GM12874 (cell line): ENCODE results near the gene UQCC5.

Experiments used
- CTCF ChIP-seq: IDR thresholded peaks from 2 replicates; pipeline ENCODE4 v1.5.1; 2011; ENCODE audit warnings: low read depth, mild to moderate bottlenecking, control low read depth, low read length, moderate library complexity; ENCODE audit not compliant: insufficient read depth

Gene UQCC5

GRCh38 chr3:52546111-52546901 is 9.9 kb downstream of the UQCC5 start:
- no peak for TF ChIP-seq CTCF

DNA sequence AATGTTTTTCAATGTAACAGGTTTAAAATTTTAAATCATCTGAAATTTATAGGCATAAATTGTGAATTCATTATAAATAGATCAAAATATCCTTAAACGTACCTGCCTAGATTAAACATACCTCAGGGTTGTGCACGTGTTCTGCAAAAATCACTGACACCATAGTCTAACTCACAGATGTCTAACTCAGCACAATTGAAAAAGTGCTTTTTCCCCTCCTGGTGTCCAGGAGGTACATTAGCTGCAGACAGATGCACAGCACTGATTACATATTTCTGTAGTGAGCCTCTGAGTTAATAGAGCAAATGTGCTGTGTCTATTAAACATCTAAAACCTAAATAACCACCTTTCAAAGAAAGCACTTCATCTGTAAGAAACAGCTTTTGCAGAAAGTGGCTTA is 10.7 kb downstream of the UQCC5 start:
- TF ChIP-seq CTCF: no peak

GRCh38 chr3:52551118-52551517 is 14.7 kb downstream of the UQCC5 start:
- no peak for TF ChIP-seq CTCF

DNA sequence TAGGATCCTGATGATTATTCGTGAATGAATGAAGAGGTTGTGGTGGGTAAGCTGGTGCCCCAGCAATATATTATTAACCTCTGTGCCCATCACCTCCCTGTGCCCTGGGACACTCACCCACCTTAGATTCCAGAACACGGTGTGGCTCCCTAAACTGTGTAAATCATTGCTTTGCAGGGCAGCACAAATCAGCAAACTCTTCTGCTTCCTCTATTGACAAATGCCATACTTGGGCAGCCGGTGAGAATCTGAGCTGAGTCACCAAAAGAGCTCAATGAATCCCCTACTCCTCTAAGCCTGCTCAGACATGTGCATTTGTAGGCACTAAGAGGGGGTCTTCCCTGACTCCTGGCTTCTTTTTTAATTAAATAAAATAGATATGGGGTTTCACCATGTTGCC is 15.7 kb downstream of the UQCC5 start:
- no peak for TF ChIP-seq CTCF

DNA sequence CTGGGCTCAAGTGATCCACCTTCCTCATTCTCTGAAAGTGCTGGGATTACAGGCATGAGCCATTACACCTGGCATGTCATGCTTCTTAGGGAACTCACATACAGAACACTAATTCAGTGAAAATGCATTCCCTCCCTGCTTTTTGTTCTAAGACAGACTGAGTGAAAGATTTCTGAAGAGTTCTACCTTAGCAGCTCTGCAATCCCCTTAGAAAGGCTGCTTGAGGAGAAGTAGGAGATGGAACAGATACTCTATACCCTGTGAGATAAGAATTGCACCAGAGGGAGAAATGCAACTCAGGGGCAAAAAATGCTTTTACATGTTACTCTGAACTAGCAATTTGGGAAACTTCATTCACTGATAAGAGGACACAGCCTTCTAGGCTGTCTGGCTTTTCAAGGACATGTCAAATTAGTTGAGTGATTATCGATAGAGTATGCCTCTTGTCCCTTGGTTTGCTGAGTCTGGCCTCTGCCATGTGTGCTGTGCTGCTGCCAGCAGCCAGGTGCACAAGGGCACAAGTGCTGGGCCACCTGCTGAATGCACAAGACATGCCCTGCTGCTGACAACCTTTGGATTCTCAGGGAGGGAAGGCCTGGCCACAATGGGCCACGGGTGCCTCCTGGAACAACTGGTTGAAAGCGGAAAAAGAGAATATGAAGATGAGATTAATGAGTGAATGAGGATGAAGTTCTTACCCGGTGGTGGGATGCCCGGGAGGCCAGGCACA is 17.8 kb downstream of the UQCC5 start:
- TF ChIP-seq CTCF: no peak

- TF ChIP-seq CTCF: no peak
Observed at GRCh38 chr3:52555056-52555455, 18.7 kb downstream of the UQCC5 start.

- TF ChIP-seq CTCF: no peak
Observed at GRCh38 chr3:52557011-52557960, 20.9 kb downstream of the UQCC5 start.
